Neural crest cell (in vitro differentiated cells): ENCODE data around the gene KLHL11. TPM values are rescaled to one million over a fixed set of nuclear protein-coding genes. Genes with fewer than 3 reads are reported as not detected.

Experiments
- DNase-seq: peaks from one replicate; pipeline ENCODE4 v3.0.0; 2021; ENCODE audit warnings: low read depth, mixed read lengths, low spot score
- H3K27ac Mint-ChIP-seq: one replicate; pipeline ENCODE4 v1.8.0; 2021; ENCODE audit warnings: mild to moderate bottlenecking, mixed read lengths; ENCODE audit not compliant: unreplicated experiment
- H3K27me3 Mint-ChIP-seq: 2 replicates; pipeline ENCODE4 v1.8.0; 2021; ENCODE audit warnings: low read depth, mild to moderate bottlenecking, mixed read lengths
- H3K36me3 Mint-ChIP-seq: 2 replicates; pipeline ENCODE4 v1.8.0; 2021; ENCODE audit warnings: low read depth, mild to moderate bottlenecking, mixed read lengths
- H3K4me1 Mint-ChIP-seq: 2 replicates; pipeline ENCODE4 v1.8.0; 2021; ENCODE audit warnings: mixed read lengths
- H3K4me3 Mint-ChIP-seq: one replicate; pipeline ENCODE4 v1.8.0; 2021; ENCODE audit warnings: mild to moderate bottlenecking, mixed read lengths
- H3K9me3 Mint-ChIP-seq: 2 replicates; pipeline ENCODE4 v1.8.0; 2021; ENCODE audit warnings: mixed read lengths
- CTCF ChIP-seq: fragments of 200-600 bp; sonication (generic); conservative IDR thresholded peaks from 2 replicates; pipeline ENCODE4 v1.5.0; 2021; ENCODE audit warnings: antibody characterized with exemption, mild to moderate bottlenecking
- total RNA-seq: library from RNA; stranded (reverse); gene quantifications from 2 replicates; pipeline ENCODE4 v1.2.1, GENCODE V29; 2021

Gene KLHL11
- total RNA-seq, 1 donor from 2014 or later, result 20.4 TPM

- H3K4me3 Mint-ChIP-seq, result peak overlapping the region; percentile 82
- H3K36me3 Mint-ChIP-seq, result peaks cover 5% of the 10 kb centered on the region
- H3K9me3 Mint-ChIP-seq, result no peaks in the 10 kb centered on the region
- H3K4me1 Mint-ChIP-seq, result peaks cover 38% of the 10 kb centered on the region
- TF ChIP-seq CTCF, result no peak
- DNase-seq, result no peak
- H3K27ac Mint-ChIP-seq, result no peak overlapping the region
- no peaks in the 10 kb centered on the region for H3K27me3 Mint-ChIP-seq
These were observed 54.3 kb downstream of the KLHL11 start for GRCh38 chr17:41810659-41811548.

GRCh38 chr17:41806685-41807445 is 58.4 kb downstream of the KLHL11 start:
- TF ChIP-seq CTCF, result no peak
- H3K36me3 Mint-ChIP-seq, result peaks cover 2% of the 10 kb centered on the region
- H3K4me1 Mint-ChIP-seq, result peaks cover 16% of the 10 kb centered on the region
- no peaks in the 10 kb centered on the region for H3K9me3 Mint-ChIP-seq
- no peak overlapping the region for H3K27ac Mint-ChIP-seq
- H3K27me3 Mint-ChIP-seq, result no peaks in the 10 kb centered on the region
- DNase-seq, result no peak
- H3K4me3 Mint-ChIP-seq, result peak overlapping the region; percentile 38

Other genes starting within 250 kb of the KLHL11 start
- gene KRT17, start 240.8 kb downstream of the KLHL11 start, total RNA-seq, result not detected in 2 replicates
- 617 and 620 TPM in 2 replicates for gene EIF1, start 176.5 kb downstream of the KLHL11 start, total RNA-seq
- gene GAST, start 153.1 kb downstream of the KLHL11 start, total RNA-seq, result not detected in 2 replicates
- 1.5 and 1.6 TPM in 2 replicates for gene HAP1, start 130.8 kb downstream of the KLHL11 start, total RNA-seq
- gene JUP, start 78.7 kb downstream of the KLHL11 start, total RNA-seq, result 20.6 and 23.5 TPM in 2 replicates
- 40.3 and 42.3 TPM in 2 replicates for gene P3H4, start 53.5 kb downstream of the KLHL11 start, total RNA-seq
- 259 and 262 TPM in 2 replicates for gene FKBP10, start 52.4 kb downstream of the KLHL11 start, total RNA-seq
- 120 and 123 TPM in 2 replicates for gene NT5C3B, start 29.2 kb downstream of the KLHL11 start, total RNA-seq
- gene KLHL10, start 27.6 kb downstream of the KLHL11 start, total RNA-seq, result not detected in 2 replicates
- 421 and 422 TPM in 2 replicates for gene ACLY, start 53.5 kb upstream of the KLHL11 start, total RNA-seq
- gene ODAD4, start 65.2 kb upstream of the KLHL11 start, total RNA-seq, result 4.2 and 4.8 TPM in 2 replicates
- gene CNP, start 101.4 kb upstream of the KLHL11 start, total RNA-seq, result 213 and 230 TPM in 2 replicates
- 126 and 138 TPM in 2 replicates for gene DNAJC7, start 152.0 kb upstream of the KLHL11 start, total RNA-seq
- gene NKIRAS2, start 154.7 kb upstream of the KLHL11 start, total RNA-seq, result 59.2 and 60.2 TPM in 2 replicates
- 2.0 and 2.2 TPM in 2 replicates for gene C17orf113, start 185.2 kb upstream of the KLHL11 start, total RNA-seq
- 1.3 and 1.7 TPM in 2 replicates for gene ZNF385C, start 233.1 kb upstream of the KLHL11 start, total RNA-seq
- 0.50 TPM in 1 of 2 replicates, not detected in the other for gene DHX58, start 247.3 kb upstream of the KLHL11 start, total RNA-seq